WI38 (cell line): Measurements from ENCODE around the gene ARHGEF38.

Source experiments
- H3K4me3 ChIP-seq: 2 replicates; pipeline ENCODE4 v1.5.1; 2011; ENCODE audit warnings: low read depth, mild to moderate bottlenecking, control low read depth, low read length
- CTCF ChIP-seq: IDR thresholded peaks from 2 replicates; pipeline ENCODE4 v1.5.1; 2012; ENCODE audit warnings: low read depth, mild to moderate bottlenecking, control low read depth, low read length

Gene ARHGEF38

GRCh38 chr4:105650190-105650589, 97.8 kb downstream of the ARHGEF38 start:
- H3K4me3 ChIP-seq: no peak overlapping the region
- TF ChIP-seq CTCF: no peak

- TF ChIP-seq CTCF: no peak
These were observed 99.5 kb downstream of the ARHGEF38 start for GRCh38 chr4:105651884-105652283.

GRCh38 chr4:105652286-105652888, 100.0 kb downstream of the ARHGEF38 start:
- no peak overlapping the region for H3K4me3 ChIP-seq
- TF ChIP-seq CTCF: no peak

More at GRCh38 chr4:105651884-105652283, 99.5 kb downstream of the ARHGEF38 start:
- no peak overlapping the region for H3K4me3 ChIP-seq

- TF ChIP-seq CTCF: no peak
- H3K4me3 ChIP-seq: no peak overlapping the region
These were observed 104.8 kb downstream of the ARHGEF38 start for GRCh38 chr4:105657117-105657765.

- no peak for TF ChIP-seq CTCF
- no peak overlapping the region for H3K4me3 ChIP-seq
These were observed 106.8 kb downstream of the ARHGEF38 start for GRCh38 chr4:105659190-105659589.

- H3K4me3 ChIP-seq: no peak overlapping the region
- no peak for TF ChIP-seq CTCF
These were observed 108.6 kb downstream of the ARHGEF38 start for GRCh38 chr4:105661028-105661427.

GRCh38 chr4:105662935-105663675, 110.7 kb downstream of the ARHGEF38 start:
- H3K4me3 ChIP-seq: no peak overlapping the region
- TF ChIP-seq CTCF: no peak
